Amniotic epithelial cell (primary cell): ENCODE data around the gene CDK7.

ENCODE experiments used
- DNase-seq: peaks from one replicate; pipeline ENCODE4 v3.0.0-alpha.2; 2010; ENCODE audit warnings: low read depth

Gene CDK7

GRCh38 chr5:69293882-69294281 lies 59.2 kb downstream of the CDK7 start:
- DNase-seq: no peak

GRCh38 chr5:69295088-69295754 lies 60.5 kb downstream of the CDK7 start:
- peak; percentile 28 for DNase-seq

- no peak for DNase-seq
Observed at GRCh38 chr5:69299625-69300024, 64.9 kb downstream of the CDK7 start.

GRCh38 chr5:69300537-69301203 lies 66.0 kb downstream of the CDK7 start:
- DNase-seq: no peak

GRCh38 chr5:69305512-69305911 lies 70.8 kb downstream of the CDK7 start:
- peak; percentile 9 for DNase-seq

- no peak for DNase-seq
Observed at GRCh38 chr5:69308046-69308553, 73.4 kb downstream of the CDK7 start.

- no peak for DNase-seq
Observed at GRCh38 chr5:69309380-69309779, 74.7 kb downstream of the CDK7 start.

GRCh38 chr5:69312459-69313160 lies 77.9 kb downstream of the CDK7 start:
- no peak for DNase-seq

- no peak for DNase-seq
Observed at GRCh38 chr5:69313428-69313827, 78.7 kb downstream of the CDK7 start.

- no peak for DNase-seq
Observed at GRCh38 chr5:69315972-69316371, 81.3 kb downstream of the CDK7 start.

GRCh38 chr5:69317391-69317790 lies 82.7 kb downstream of the CDK7 start:
- no peak for DNase-seq

- DNase-seq: no peak
Observed at GRCh38 chr5:69326365-69326764, 91.7 kb downstream of the CDK7 start.
